HG03558 (cell line): ENCODE results near the gene PPP1R9B.

Experiments
- ATAC-seq: cut with Tn5 transposase; IDR thresholded peaks from one replicate; pipeline ENCODE4 v1.9.1; 2021; ENCODE audit warnings: moderate number of reproducible peaks; ENCODE audit not compliant: unreplicated experiment; ENCODE audit errors: extremely low read depth

Gene PPP1R9B

DNA sequence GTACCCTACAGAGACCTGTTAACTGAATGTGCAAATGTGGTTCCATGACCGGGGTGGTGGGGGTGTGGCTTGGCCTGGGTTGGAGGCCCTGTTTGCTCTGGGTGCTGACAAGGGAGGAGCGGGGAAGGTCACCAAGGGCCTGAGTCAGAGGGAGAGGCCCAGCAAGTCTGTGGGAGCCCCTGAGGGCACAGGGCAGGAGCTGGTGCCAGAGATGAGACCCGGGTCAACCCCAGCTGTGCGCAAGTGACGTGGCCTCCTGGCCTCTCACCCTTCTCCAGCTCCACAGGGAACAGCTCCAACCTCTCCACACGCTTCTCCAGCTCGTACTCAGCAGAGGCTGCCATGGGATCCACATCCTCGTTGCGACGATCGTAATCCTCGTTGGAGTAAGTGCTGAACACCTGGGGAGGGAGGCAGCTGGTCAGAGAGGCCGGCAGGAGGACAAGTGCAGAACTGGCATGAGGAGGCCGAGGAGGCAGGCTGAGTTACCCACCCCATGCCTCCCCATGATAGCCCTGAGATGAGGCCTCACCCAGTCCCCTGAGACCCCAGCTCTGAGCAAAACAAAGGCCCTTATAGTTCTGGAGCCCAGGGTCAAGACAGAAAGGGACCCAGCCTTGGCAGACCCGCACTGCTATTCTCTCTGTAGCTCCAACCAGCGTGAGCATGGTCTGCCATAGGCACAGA lies 5.5 kb downstream of the PPP1R9B start:
- ATAC-seq: no peak

DNA sequence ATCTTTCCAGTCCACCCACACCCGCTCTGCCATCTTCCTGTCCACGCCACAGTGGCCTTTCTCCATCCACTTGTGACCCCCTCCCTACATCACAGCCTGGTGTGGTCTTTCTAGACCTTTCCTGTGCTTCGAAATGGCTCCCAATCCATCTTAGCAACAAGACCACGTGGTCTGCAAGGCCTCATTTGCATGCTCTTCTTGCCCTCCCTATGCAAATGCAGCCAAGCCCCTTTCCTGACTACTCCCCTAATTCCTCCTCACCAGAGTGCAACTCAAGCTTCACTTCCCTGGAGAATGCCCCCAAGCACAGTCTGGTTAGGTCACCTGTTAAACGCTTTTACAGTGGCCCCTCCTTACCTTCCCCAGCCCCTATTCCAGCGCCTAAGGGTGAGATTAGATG lies 6.1 kb downstream of the PPP1R9B start:
- no peak for ATAC-seq

GRCh38 chr17:50143461-50144176 lies 6.9 kb downstream of the PPP1R9B start:
- no peak for ATAC-seq

- ATAC-seq: no peak
Measured at GRCh38 chr17:50141745-50142110, 8.7 kb downstream of the PPP1R9B start.

DNA sequence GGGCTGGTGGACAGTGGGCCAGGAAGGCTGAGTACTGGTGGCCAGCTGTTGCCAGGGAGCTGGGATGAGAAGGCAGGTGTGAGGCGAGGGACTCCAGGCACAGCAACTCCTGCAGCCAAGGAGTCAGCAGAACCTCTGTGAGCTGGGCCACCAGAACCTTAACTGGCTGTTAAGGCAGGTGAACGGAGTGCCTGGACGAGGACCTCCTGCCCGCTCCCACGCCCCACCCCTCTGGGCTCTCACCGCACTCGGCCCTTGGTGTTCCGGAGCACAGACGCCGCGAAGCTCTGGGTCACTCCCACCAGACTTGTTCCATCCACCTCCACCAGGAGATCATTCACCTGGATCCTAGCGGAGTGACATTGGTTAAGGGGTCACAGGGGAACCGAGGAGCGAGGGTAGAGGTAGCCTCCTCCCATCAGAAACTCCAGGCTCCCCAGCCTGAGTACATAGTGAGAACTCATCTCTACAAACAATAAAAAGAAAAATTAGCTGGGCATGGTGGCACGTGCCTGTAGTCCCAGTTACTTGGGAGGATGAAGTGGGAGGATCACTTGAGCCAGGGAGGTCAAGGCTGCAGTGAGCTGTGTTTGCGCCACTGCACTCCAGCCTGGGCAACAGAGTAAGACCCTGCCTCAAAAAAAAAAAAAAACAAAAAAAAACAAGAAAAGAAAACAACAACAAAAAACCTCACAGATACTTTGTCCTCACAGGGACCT lies 9.3 kb downstream of the PPP1R9B start:
- no peak for ATAC-seq

- ATAC-seq: no peak
Measured at GRCh38 chr17:50139950-50140885, 10.3 kb downstream of the PPP1R9B start.

DNA sequence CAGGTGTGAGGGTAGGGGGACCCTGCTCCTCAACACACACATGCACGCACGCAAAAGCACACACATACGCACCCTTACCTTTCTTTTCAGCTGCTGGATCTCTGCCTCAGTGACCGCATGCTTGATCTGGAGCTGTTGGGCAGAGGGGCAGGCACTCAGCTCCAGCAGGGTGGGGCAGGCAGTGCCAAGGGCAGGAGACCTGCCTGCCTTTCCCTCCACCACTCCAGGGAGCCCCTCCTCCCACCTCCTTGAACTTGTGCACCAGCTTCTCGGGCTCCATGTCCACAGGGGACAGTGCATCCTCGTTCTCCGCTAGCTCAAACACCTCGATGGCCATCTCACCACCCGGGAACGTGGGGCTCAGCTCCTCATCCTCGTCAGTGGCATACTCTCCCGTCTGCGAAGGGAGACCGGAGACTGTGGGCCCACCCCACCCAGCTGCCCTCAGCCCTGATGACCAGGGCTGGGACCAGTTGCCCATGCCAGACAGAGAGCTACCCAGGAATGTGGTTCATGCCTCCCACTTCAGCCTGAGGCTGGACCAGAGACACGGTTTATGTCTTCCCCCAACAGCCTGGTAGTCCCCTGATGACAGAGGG lies 11.2 kb downstream of the PPP1R9B start:
- ATAC-seq: no peak

DNA sequence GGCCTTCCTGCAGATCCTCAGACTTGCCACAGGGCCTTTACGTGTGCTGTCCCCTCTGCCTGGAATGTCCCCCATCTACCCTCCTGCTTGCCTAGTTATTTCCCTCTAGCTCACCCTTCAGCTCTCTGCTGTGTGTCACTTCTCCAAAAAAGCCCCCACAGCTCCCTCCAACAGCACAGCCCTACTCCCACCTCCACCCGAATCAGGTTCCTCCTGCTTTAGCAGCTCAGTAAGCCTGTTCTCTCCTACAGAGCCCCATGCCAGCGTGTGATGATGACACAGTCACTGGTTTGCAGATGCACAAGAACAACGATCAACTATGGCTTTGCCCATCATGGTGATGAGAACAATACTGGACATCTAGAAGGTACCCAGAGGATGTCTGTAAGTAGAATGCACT lies 13.4 kb downstream of the PPP1R9B start:
- ATAC-seq: no peak

GRCh38 chr17:50136096-50136687 lies 14.3 kb downstream of the PPP1R9B start:
- ATAC-seq: no peak

GRCh38 chr17:50135316-50136095 lies 15.0 kb downstream of the PPP1R9B start:
- no peak for ATAC-seq

GRCh38 chr17:50134206-50135110 lies 16.0 kb downstream of the PPP1R9B start:
- ATAC-seq: no peak

GRCh38 chr17:50133769-50134099 lies 16.7 kb downstream of the PPP1R9B start:
- no peak for ATAC-seq

DNA sequence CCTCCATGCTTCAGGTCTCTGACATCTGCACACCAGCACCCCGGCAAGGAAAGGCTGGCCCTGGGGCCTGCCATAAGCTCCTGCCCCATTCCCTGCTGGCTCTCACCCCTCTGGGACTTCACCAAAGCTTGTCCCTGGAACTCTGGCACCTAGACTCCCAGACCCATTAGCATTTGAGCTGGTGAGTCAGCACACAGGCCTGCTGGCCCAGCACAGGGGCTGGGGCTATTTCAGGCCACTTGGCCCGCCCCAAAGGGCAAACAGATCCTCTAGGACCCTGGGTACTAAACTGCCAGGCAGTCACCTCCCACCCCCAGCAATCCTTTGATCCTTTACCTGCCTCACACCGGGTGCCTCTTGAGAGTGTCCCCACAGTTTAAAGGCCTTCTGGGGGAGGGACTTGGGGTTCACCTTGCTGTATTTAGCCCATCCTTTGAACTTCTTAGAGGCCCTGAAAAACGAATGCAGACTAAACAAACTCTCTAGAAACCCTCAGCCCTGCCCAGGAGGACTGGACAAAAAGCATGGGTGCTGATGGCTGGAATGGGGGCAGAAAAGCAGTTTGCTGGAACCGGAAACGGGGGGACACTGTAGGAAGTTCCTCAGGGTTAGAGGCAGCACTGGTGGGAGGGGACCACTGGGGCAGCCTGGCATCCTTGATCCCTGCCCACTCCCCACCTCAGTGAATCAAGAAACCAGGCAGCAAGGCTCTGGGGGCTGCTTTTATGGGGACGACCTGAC lies 17.3 kb downstream of the PPP1R9B start:
- no peak for ATAC-seq

- ATAC-seq: no peak
Measured at GRCh38 chr17:50132104-50132794, 18.2 kb downstream of the PPP1R9B start.

DNA sequence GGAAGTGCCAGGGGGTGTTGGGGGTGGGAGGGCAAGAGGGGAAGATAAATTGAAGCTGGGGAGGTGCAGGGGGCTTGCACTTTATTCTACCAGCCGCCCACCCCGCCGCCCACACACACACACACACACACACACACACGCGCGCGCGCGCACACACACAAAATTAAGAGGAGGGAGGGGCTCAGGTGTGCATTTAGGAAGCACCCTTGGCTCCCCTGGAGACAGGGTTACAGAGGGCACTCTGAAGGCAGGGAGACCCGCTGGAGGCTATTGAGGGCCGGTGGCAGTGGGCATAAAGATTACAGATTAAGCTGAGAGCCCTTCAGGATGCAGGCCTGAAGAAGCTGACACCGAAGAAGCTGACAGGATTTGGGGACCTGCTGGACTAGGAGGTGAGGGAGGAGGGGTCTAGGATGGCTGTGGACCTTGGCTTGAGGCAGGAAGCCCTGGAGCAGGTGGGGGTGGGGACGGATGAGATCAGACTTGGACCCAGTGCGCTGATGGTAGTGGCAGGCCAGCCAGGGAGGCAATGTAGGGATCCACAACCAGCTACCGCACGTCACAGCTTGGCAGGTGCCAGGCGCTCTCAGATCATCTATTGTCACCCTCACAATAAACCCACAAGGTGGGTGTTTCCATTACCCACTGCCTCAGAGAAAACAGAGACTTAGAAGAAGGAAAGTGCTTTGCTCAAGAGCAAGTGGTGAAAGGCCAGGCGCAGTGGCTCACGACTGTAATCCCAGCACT lies 19.7 kb downstream of the PPP1R9B start:
- no peak for ATAC-seq
